Retinal pigment epithelial cell (primary cell): ENCODE data around the gene SEMA6A.

Source experiments
- DNase-seq: peaks from one replicate; pipeline ENCODE4 v3.0.0-alpha.2; 2010; ENCODE audit warnings: low read depth
- H3K4me3 ChIP-seq: 2 replicates; pipeline ENCODE4 v1.5.1; 2011; ENCODE audit warnings: mild to moderate bottlenecking, low read length, control low read depth, moderate library complexity
- CTCF ChIP-seq: conservative IDR thresholded peaks from 2 replicates; pipeline ENCODE4 v1.5.1; 2011; ENCODE audit warnings: low read depth, low read length, control low read depth, inconsistent platforms

SEMA6A gene

GRCh38 chr5:116462500-116462899 is 112.1 kb downstream of the SEMA6A start:
- no peak for DNase-seq
- TF ChIP-seq CTCF = no peak
- no peak overlapping the region for H3K4me3 ChIP-seq

- H3K4me3 ChIP-seq = no peak overlapping the region
- no peak for DNase-seq
- TF ChIP-seq CTCF = no peak
Measured at GRCh38 chr5:116459301-116459700, 115.3 kb downstream of the SEMA6A start.

- H3K4me3 ChIP-seq = no peak overlapping the region
- DNase-seq = no peak
- TF ChIP-seq CTCF = no peak
Measured at GRCh38 chr5:116457062-116457461, 117.6 kb downstream of the SEMA6A start.

- H3K4me3 ChIP-seq = no peak overlapping the region
- TF ChIP-seq CTCF = no peak
- no peak for DNase-seq
Measured at GRCh38 chr5:116456036-116456435, 118.6 kb downstream of the SEMA6A start.

GRCh38 chr5:116455061-116455460 is 119.6 kb downstream of the SEMA6A start:
- no peak for DNase-seq
- H3K4me3 ChIP-seq = no peak overlapping the region
- no peak for TF ChIP-seq CTCF

- TF ChIP-seq CTCF = no peak
- no peak overlapping the region for H3K4me3 ChIP-seq
- no peak for DNase-seq
Measured at GRCh38 chr5:116454417-116454927, 120.2 kb downstream of the SEMA6A start.

- H3K4me3 ChIP-seq = no peak overlapping the region
- no peak for TF ChIP-seq CTCF
- no peak for DNase-seq
Measured at GRCh38 chr5:116453988-116454411, 120.6 kb downstream of the SEMA6A start.
